ENCODE results near the gene SLC4A4.

The SLC4A4 gene

GRCh38 chr4:71568131-71568530, 229.3 kb downstream of the SLC4A4 start:
- no peak overlapping the region for H3K27ac Mint-ChIP-seq
- H3K36me3 Mint-ChIP-seq = no peaks in the 10 kb centered on the region
- no peak for ATAC-seq (ENCODE audit: low read depth)

GRCh38 chr4:71570492-71570891, 231.7 kb downstream of the SLC4A4 start:
- H3K4me3 Mint-ChIP-seq = no peak overlapping the region
- H3K27me3 Mint-ChIP-seq = no peaks in the 10 kb centered on the region
- no peaks in the 10 kb centered on the region for H3K9me3 Mint-ChIP-seq
- H3K36me3 Mint-ChIP-seq = no peaks in the 10 kb centered on the region
- no peaks in the 10 kb centered on the region for H3K4me1 Mint-ChIP-seq
- DNase-seq (ENCODE audit: low spot score in 2 of 2) (no peak), ATAC-seq (ENCODE audit: low read depth) (no peak)
- no peak overlapping the region for H3K27ac Mint-ChIP-seq

More at GRCh38 chr4:71568131-71568530, 229.3 kb downstream of the SLC4A4 start:
- no peak for DNase-seq (ENCODE audit: low spot score in 2 of 2)
- no peak overlapping the region for H3K4me3 Mint-ChIP-seq
- H3K4me1 Mint-ChIP-seq = no peaks in the 10 kb centered on the region
- no peaks in the 10 kb centered on the region for H3K27me3 Mint-ChIP-seq
- no peaks in the 10 kb centered on the region for H3K9me3 Mint-ChIP-seq

GRCh38 chr4:71571346-71571745, 232.5 kb downstream of the SLC4A4 start:
- Mint-ChIP-seq H3K4me3 (no peak overlapping the region), H3K27ac (no peak overlapping the region), H3K36me3 (no peaks in the 10 kb centered on the region), H3K9me3 (peaks cover 2% of the 10 kb centered on the region), H3K27me3 (no peaks in the 10 kb centered on the region), H3K4me1 (no peaks in the 10 kb centered on the region)
- DNase-seq (ENCODE audit: low spot score in 2 of 2) (no peak), ATAC-seq (ENCODE audit: low read depth) (no peak)

- Mint-ChIP-seq H3K9me3 (peaks cover 4% of the 10 kb centered on the region), H3K4me3 (no peak overlapping the region), H3K27ac (no peak overlapping the region), H3K4me1 (no peaks in the 10 kb centered on the region), H3K27me3 (no peaks in the 10 kb centered on the region), H3K36me3 (no peaks in the 10 kb centered on the region)
- no peak for ATAC-seq (ENCODE audit: low read depth)
- no peak for DNase-seq (ENCODE audit: low spot score in 2 of 2)
These were observed 245.2 kb downstream of the SLC4A4 start for GRCh38 chr4:71583971-71584370.

- ATAC-seq (ENCODE audit: low read depth) (no peak), DNase-seq (ENCODE audit: low spot score in 2 of 2) (no peak)
- no peaks in the 10 kb centered on the region for H3K27me3 Mint-ChIP-seq
- H3K27ac Mint-ChIP-seq = no peak overlapping the region
- no peak overlapping the region for H3K4me3 Mint-ChIP-seq
- H3K4me1 Mint-ChIP-seq = no peaks in the 10 kb centered on the region
- peaks cover 1% of the 10 kb centered on the region for H3K36me3 Mint-ChIP-seq
- peaks cover 7% of the 10 kb centered on the region for H3K9me3 Mint-ChIP-seq
These were observed 245.8 kb downstream of the SLC4A4 start for GRCh38 chr4:71584585-71584984.

GRCh38 chr4:71586087-71586763, 247.4 kb downstream of the SLC4A4 start:
- Mint-ChIP-seq H3K27me3 (no peaks in the 10 kb centered on the region), H3K36me3 (peaks cover 1% of the 10 kb centered on the region), H3K27ac (no peak overlapping the region), H3K4me3 (no peak overlapping the region), H3K9me3 (peaks cover 7% of the 10 kb centered on the region), H3K4me1 (no peaks in the 10 kb centered on the region)
- DNase-seq (ENCODE audit: low spot score in 2 of 2) (no peak), ATAC-seq (ENCODE audit: low read depth) (no peak)

- Mint-ChIP-seq H3K4me1 (no peaks in the 10 kb centered on the region), H3K27ac (no peak overlapping the region), H3K9me3 (peaks cover 7% of the 10 kb centered on the region), H3K27me3 (no peaks in the 10 kb centered on the region), H3K36me3 (peaks cover 1% of the 10 kb centered on the region), H3K4me3 (no peak overlapping the region)
- no peak for ATAC-seq (ENCODE audit: low read depth)
- DNase-seq (ENCODE audit: low spot score in 2 of 2) = no peak
These were observed 249.2 kb downstream of the SLC4A4 start for GRCh38 chr4:71587995-71588394.

- Mint-ChIP-seq H3K27ac (no peak overlapping the region), H3K9me3 (peaks cover 6% of the 10 kb centered on the region), H3K4me3 (no peak overlapping the region), H3K36me3 (peaks cover 1% of the 10 kb centered on the region), H3K27me3 (no peaks in the 10 kb centered on the region), H3K4me1 (no peaks in the 10 kb centered on the region)
- ATAC-seq (ENCODE audit: low read depth) = no peak
- no peak for DNase-seq (ENCODE audit: low spot score in 2 of 2)
These were observed 254.0 kb downstream of the SLC4A4 start for GRCh38 chr4:71592793-71593192.

GRCh38 chr4:71593311-71593710, 254.5 kb downstream of the SLC4A4 start:
- H3K36me3 Mint-ChIP-seq = peaks cover 1% of the 10 kb centered on the region
- no peaks in the 10 kb centered on the region for H3K27me3 Mint-ChIP-seq
- no peaks in the 10 kb centered on the region for H3K4me1 Mint-ChIP-seq
- ATAC-seq (ENCODE audit: low read depth) = no peak
- peaks cover 4% of the 10 kb centered on the region for H3K9me3 Mint-ChIP-seq
- no peak for DNase-seq (ENCODE audit: low spot score in 2 of 2)
- H3K4me3 Mint-ChIP-seq = no peak overlapping the region
- no peak overlapping the region for H3K27ac Mint-ChIP-seq

GRCh38 chr4:71595576-71596108, 256.8 kb downstream of the SLC4A4 start:
- ATAC-seq (ENCODE audit: low read depth) (no peak), DNase-seq (ENCODE audit: low spot score in 2 of 2) (no peak)
- H3K4me1 Mint-ChIP-seq = no peaks in the 10 kb centered on the region
- H3K36me3 Mint-ChIP-seq = no peaks in the 10 kb centered on the region
- no peaks in the 10 kb centered on the region for H3K9me3 Mint-ChIP-seq
- no peak overlapping the region for H3K27ac Mint-ChIP-seq
- H3K4me3 Mint-ChIP-seq = no peak overlapping the region
- no peaks in the 10 kb centered on the region for H3K27me3 Mint-ChIP-seq

- Mint-ChIP-seq H3K4me3 (no peak overlapping the region), H3K9me3 (no peaks in the 10 kb centered on the region)
- no peak for ATAC-seq (ENCODE audit: low read depth)
These were observed 260.8 kb downstream of the SLC4A4 start for GRCh38 chr4:71599578-71599977.

GRCh38 chr4:71602289-71602900, 263.6 kb downstream of the SLC4A4 start:
- H3K4me3 Mint-ChIP-seq = no peak overlapping the region
- H3K9me3 Mint-ChIP-seq = peaks cover 1% of the 10 kb centered on the region
- H3K4me1 Mint-ChIP-seq = peaks cover 3% of the 10 kb centered on the region
- peaks cover 4% of the 10 kb centered on the region for H3K27me3 Mint-ChIP-seq
- H3K27ac Mint-ChIP-seq = no peak overlapping the region
- DNase-seq (ENCODE audit: low spot score in 2 of 2) (no peak), ATAC-seq (ENCODE audit: low read depth) (no peak)
- H3K36me3 Mint-ChIP-seq = no peaks in the 10 kb centered on the region

More at GRCh38 chr4:71599578-71599977, 260.8 kb downstream of the SLC4A4 start:
- Mint-ChIP-seq H3K36me3 (no peaks in the 10 kb centered on the region), H3K27me3 (peaks cover 3% of the 10 kb centered on the region), H3K27ac (no peak overlapping the region), H3K4me1 (no peaks in the 10 kb centered on the region)
- no peak for DNase-seq (ENCODE audit: low spot score in 2 of 2)

- Mint-ChIP-seq H3K4me3 (no peak overlapping the region), H3K27me3 (peaks cover 6% of the 10 kb centered on the region), H3K27ac (no peak overlapping the region), H3K36me3 (no peaks in the 10 kb centered on the region), H3K4me1 (peaks cover 3% of the 10 kb centered on the region), H3K9me3 (peaks cover 4% of the 10 kb centered on the region)
- ATAC-seq (ENCODE audit: low read depth) (no peak), DNase-seq (ENCODE audit: low spot score in 2 of 2) (no peak)
These were observed 266.0 kb downstream of the SLC4A4 start for GRCh38 chr4:71604785-71605184.

GRCh38 chr4:71607109-71607508, 268.3 kb downstream of the SLC4A4 start:
- Mint-ChIP-seq H3K4me3 (no peak overlapping the region), H3K27me3 (peaks cover 9% of the 10 kb centered on the region), H3K27ac (no peak overlapping the region), H3K4me1 (peaks cover 3% of the 10 kb centered on the region), H3K9me3 (peaks cover 4% of the 10 kb centered on the region), H3K36me3 (no peaks in the 10 kb centered on the region)
- DNase-seq (ENCODE audit: low spot score in 2 of 2) (no peak), ATAC-seq (ENCODE audit: low read depth) (no peak)
